Measurements from ENCODE around the gene PRKN.

DNA sequence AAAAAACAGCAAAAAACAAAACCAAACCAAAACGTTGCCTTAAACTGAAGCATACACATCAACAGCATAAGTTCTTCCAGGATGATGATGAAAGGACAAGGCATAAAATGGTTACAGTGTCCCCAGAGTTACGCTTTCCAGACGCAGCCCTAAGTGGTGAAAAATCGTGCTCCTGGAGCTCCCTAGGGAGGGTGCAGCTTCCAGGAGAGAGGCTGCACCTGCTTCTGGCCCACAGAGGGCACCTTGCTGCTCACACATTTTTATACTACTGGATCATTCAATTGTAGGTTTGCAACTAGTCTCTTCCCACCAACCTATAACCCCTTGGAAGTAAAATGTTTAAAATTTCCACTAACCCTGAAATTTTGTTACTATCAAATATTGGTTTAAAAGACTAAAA, 115.0 kb downstream of the PRKN start:
- TF ChIP-seq HDGF (IDR thresholded peaks at IDR 0.05; ENCODE audit: borderline replicate concordance) (no peak), FOXK2 (IDR thresholded peaks at IDR 0.05) (no peak)
- TF ChIP-seq, protein P1, sequence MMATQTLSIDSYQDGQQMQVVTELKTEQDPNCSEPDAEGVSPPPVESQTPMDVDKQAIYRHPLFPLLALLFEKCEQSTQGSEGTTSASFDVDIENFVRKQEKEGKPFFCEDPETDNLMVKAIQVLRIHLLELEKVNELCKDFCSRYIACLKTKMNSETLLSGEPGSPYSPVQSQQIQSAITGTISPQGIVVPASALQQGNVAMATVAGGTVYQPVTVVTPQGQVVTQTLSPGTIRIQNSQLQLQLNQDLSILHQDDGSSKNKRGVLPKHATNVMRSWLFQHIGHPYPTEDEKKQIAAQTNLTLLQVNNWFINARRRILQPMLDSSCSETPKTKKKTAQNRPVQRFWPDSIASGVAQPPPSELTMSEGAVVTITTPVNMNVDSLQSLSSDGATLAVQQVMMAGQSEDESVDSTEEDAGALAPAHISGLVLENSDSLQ (IDR thresholded peaks at IDR 0.05): no peak

Measured in HEK293T (cell line).